Measurements from ENCODE around the gene PLA2G6. TPM values are rescaled to one million over a fixed set of nuclear protein-coding genes. Genes with fewer than 3 reads are reported as not detected.

PLA2G6 gene
- total and polyA plus RNA-seq, 4 donors, result 22.9 to 32.8 (median 29.6) TPM

Small RNA genes within 50 kb of the gene (small RNA-seq; reads per million reads assigned to genes)
- 0.77 reads per million, percentile 72 among the genes with 10 or more reads in this experiment for gene RN7SL704P (ENCODE audit: low replicate concordance)

Other genes starting within 250 kb of the PLA2G6 start
- 1 to 10 TPM in 1 of 2 donors, under 1 TPM in 1; 0.69 to 1.7 TPM for gene C22orf23, start 228.2 kb downstream of the PLA2G6 start, total RNA-seq
- 10 to 100 TPM; 15.1 to 18.8 TPM for gene C22orf23, start 228.2 kb downstream of the PLA2G6 start, polyA plus RNA-seq (ENCODE audit: insufficient read length in 2 of 2)
- gene POLR2F, start 228.1 kb downstream of the PLA2G6 start, total RNA-seq, result 100 to 1,000 TPM in 1 of 2 donors, 10 to 100 TPM in 1; 24.3 to 102 TPM
- 100 to 1,000 TPM; 120 to 125 TPM for gene POLR2F, start 228.1 kb downstream of the PLA2G6 start, polyA plus RNA-seq (ENCODE audit: insufficient read length in 2 of 2)
- 10 to 100 TPM; 28.8 to 41.4 TPM for gene SOX10, start 197.3 kb downstream of the PLA2G6 start, total RNA-seq
- 100 to 1,000 TPM; 264 to 304 TPM for gene SOX10, start 197.3 kb downstream of the PLA2G6 start, polyA plus RNA-seq (ENCODE audit: insufficient read length in 2 of 2)
- gene PICK1, start 124.4 kb downstream of the PLA2G6 start, total RNA-seq, result 10 to 100 TPM; 21.7 to 37.0 TPM
- 10 to 100 TPM; 32.8 to 48.6 TPM for gene PICK1, start 124.4 kb downstream of the PLA2G6 start, polyA plus RNA-seq (ENCODE audit: insufficient read length in 2 of 2)
- gene SLC16A8, start 97.6 kb downstream of the PLA2G6 start, total RNA-seq, result 1 to 10 TPM; 2.0 to 6.8 TPM
- 1 to 10 TPM; 4.6 to 7.9 TPM for gene SLC16A8, start 97.6 kb downstream of the PLA2G6 start, polyA plus RNA-seq (ENCODE audit: insufficient read length in 2 of 2)
- under 1 TPM; 0.10 to 0.88 TPM for gene BAIAP2L2, start 71.1 kb downstream of the PLA2G6 start, total RNA-seq
- gene BAIAP2L2, start 71.1 kb downstream of the PLA2G6 start, polyA plus RNA-seq (ENCODE audit: insufficient read length in 2 of 2), result 10 to 100 TPM in 1 of 2 donors, 1 to 10 TPM in 1; 8.2 to 11.3 TPM
- 1 to 10 TPM; 6.6 to 7.1 TPM for gene MAFF, start 20.2 kb upstream of the PLA2G6 start, total RNA-seq
- gene MAFF, start 20.2 kb upstream of the PLA2G6 start, polyA plus RNA-seq (ENCODE audit: insufficient read length in 2 of 2), result 1 to 10 TPM; 4.7 to 5.9 TPM
- 10 to 100 TPM; 15.6 to 17.6 TPM for gene TMEM184B, start 91.2 kb upstream of the PLA2G6 start, total RNA-seq
- 10 to 100 TPM; 65.4 to 85.6 TPM for gene TMEM184B, start 91.2 kb upstream of the PLA2G6 start, polyA plus RNA-seq (ENCODE audit: insufficient read length in 2 of 2)
- 100 to 1,000 TPM in 1 of 2 donors, 10 to 100 TPM in 1; 69.1 to 113 TPM for gene CSNK1E, start 135.6 kb upstream of the PLA2G6 start, total RNA-seq
- 100 to 1,000 TPM; 227 to 254 TPM for gene CSNK1E, start 135.6 kb upstream of the PLA2G6 start, polyA plus RNA-seq (ENCODE audit: insufficient read length in 2 of 2)

Data from spinal cord (tissue), 4 donors.